ENCODE results near the gene GALNTL6.

- TF ChIP-seq CTCF (IDR thresholded peaks at IDR 0.05) (no peak), EP300 (IDR thresholded peaks at IDR 0.05) (no peak)
Measured at GRCh38 chr4:172778583-172778982, 965.4 kb downstream of the GALNTL6 start.

Measured in suprapubic skin (tissue), 3 donors.